ENCODE results near the gene HLA-G.

The HLA-G gene

DNA sequence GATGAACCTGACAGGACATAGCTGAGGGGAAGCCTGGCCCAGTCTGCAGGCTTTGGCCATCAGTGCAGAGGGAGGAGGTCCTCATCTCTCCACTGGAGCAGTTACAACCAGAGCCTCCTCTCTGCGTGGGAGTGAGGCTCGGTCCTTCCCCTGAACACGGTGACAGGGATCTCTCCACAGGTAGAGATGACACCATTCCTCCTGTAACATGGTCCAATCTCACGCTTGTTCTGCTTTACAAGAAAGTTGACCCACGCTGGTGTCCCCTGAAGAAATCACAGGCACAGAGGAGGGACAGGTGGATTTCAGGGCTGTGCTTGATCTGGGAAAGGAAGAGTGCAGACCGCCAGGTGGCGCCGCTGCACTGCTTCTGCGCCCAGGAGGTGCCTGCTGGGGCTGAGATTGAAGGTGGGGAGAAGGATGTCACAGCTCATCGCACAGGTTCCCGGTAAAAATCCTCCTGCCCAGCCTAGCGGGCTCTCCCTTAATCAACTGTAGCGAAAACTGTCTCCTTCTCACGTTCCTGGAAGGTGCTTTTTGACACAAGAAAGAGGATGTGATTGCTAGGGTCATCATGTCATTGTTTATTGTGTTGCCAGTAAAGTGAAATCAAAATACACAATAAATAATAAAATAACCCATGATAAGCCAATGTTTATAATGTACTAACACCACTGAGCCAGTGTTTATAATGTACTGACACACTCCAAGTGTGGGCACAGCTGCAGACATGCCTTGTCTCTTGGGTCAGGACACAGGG is 20.4 kb downstream of the HLA-G start:
- Histone ChIP-seq H3K9ac (no peak overlapping the region), H3K4me2 (ENCODE audit: low read length) (no peak overlapping the region), H3K9me3 (ENCODE audit: control insufficient read depth, low read length) (no peaks in the 10 kb centered on the region), H3K36me3 (ENCODE audit: control insufficient read depth, insufficient read depth, low read length) (no peaks in the 10 kb centered on the region), H3K4me3 (ENCODE audit: low read depth, low read length) (no peak overlapping the region), H3K27ac (no peak overlapping the region), H3K27me3 (ENCODE audit: control insufficient read depth, insufficient read depth, low read length) (no peaks in the 10 kb centered on the region), H2AFZ (no peak overlapping the region), H3K79me2 (no peaks in the 10 kb centered on the region), H3K4me1 (no peaks in the 10 kb centered on the region)
- TF ChIP-seq, protein P1, sequence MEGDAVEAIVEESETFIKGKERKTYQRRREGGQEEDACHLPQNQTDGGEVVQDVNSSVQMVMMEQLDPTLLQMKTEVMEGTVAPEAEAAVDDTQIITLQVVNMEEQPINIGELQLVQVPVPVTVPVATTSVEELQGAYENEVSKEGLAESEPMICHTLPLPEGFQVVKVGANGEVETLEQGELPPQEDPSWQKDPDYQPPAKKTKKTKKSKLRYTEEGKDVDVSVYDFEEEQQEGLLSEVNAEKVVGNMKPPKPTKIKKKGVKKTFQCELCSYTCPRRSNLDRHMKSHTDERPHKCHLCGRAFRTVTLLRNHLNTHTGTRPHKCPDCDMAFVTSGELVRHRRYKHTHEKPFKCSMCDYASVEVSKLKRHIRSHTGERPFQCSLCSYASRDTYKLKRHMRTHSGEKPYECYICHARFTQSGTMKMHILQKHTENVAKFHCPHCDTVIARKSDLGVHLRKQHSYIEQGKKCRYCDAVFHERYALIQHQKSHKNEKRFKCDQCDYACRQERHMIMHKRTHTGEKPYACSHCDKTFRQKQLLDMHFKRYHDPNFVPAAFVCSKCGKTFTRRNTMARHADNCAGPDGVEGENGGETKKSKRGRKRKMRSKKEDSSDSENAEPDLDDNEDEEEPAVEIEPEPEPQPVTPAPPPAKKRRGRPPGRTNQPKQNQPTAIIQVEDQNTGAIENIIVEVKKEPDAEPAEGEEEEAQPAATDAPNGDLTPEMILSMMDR (IDR thresholded peaks at IDR 0.05): peak; percentile 97

DNA sequence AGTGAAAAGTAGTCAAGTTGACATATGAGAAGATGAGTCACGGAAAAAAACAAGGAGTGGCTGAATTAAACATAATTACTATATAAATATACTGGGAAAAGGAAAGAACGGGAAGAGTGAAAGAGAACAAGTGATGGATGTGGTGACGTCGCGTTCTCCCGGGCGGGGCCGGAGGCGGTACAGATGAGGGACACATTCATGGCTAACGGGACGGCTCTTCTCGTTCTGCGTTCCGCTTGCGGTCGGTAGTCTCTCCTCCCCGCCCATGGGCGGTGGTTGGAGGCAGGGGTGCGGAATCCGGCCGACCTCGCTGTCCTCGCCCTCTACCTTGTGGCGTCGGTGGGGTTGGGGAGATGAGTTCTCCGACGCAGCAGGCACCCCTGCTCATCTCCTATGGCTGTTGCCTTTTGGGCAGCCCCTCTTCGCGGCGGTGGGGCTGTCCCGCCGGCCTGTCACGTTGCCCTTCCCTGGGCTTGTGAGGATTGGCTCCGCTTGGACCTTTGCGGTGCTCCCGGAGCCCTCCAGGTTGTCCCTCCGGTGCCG is 22.5 kb downstream of the HLA-G start:
- peak overlapping the region; percentile 41 for H2AFZ ChIP-seq
- peak overlapping the region; percentile 38 for H3K4me2 ChIP-seq (ENCODE audit: low read length)
- no peaks in the 10 kb centered on the region for H3K79me2 ChIP-seq
- no peaks in the 10 kb centered on the region for H3K4me1 ChIP-seq
- H3K4me3 ChIP-seq (ENCODE audit: low read depth, low read length): no peak overlapping the region
- H3K9ac ChIP-seq: no peak overlapping the region
- TF ChIP-seq, protein P1 (IDR thresholded peaks at IDR 0.05): no peak
- no peak overlapping the region for H3K27ac ChIP-seq
- H3K9me3 ChIP-seq (ENCODE audit: control insufficient read depth, low read length): no peaks in the 10 kb centered on the region
- H3K36me3 ChIP-seq (ENCODE audit: control insufficient read depth, insufficient read depth, low read length): no peaks in the 10 kb centered on the region
- no peaks in the 10 kb centered on the region for H3K27me3 ChIP-seq (ENCODE audit: control insufficient read depth, insufficient read depth, low read length)

DNA sequence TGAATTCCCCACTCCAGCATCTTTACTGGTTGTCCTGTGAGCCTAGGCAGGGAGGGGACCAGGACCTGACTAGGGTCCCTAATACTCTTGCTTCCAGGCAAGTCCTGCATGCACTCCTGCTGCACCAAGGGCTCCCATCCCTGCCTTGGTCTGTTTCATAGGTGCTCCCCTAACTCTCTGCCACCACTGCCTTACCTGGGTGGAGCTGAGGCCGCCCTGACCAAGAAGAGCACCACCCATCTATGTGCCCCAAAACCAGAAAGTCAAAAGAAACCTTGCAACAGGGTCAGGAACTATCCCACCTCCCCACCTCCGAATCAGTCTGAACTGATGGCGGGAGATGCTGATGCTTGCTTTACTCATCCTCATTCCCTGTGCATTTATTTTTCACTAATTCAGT is 23.6 kb downstream of the HLA-G start:
- no peaks in the 10 kb centered on the region for H3K36me3 ChIP-seq (ENCODE audit: control insufficient read depth, insufficient read depth, low read length)
- TF ChIP-seq, protein P1 (IDR thresholded peaks at IDR 0.05): no peak
- H3K27me3 ChIP-seq (ENCODE audit: control insufficient read depth, insufficient read depth, low read length): no peaks in the 10 kb centered on the region
- no peak overlapping the region for H3K9ac ChIP-seq
- H2AFZ ChIP-seq: no peak overlapping the region
- no peak overlapping the region for H3K4me2 ChIP-seq (ENCODE audit: low read length)
- H3K79me2 ChIP-seq: no peaks in the 10 kb centered on the region
- no peaks in the 10 kb centered on the region for H3K4me1 ChIP-seq
- H3K9me3 ChIP-seq (ENCODE audit: control insufficient read depth, low read length): no peaks in the 10 kb centered on the region
- H3K4me3 ChIP-seq (ENCODE audit: low read depth, low read length): no peak overlapping the region
- no peak overlapping the region for H3K27ac ChIP-seq

DNA sequence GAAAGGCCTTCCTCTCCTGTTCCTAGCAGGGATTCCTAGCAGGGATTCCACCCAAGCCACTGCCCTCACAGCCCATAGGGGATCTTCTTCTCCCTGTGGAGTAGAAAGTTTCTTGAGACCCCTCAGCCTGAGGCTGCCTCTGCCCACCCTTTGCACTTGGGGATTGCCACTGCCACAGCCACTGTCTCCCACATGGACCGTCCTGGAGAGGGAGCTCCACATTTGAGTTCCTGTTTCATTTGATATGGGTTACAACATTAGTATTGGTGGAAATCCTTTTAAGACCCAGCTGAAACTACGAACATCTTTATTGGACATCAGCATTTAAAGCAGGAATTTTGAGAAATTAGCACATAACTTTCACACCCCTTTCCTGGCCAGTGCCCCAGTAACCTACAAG is 25.6 kb downstream of the HLA-G start:
- Histone ChIP-seq H3K4me2 (ENCODE audit: low read length) (no peak overlapping the region), H3K79me2 (no peaks in the 10 kb centered on the region), H3K36me3 (ENCODE audit: control insufficient read depth, insufficient read depth, low read length) (no peaks in the 10 kb centered on the region), H3K4me1 (no peaks in the 10 kb centered on the region), H3K27ac (no peak overlapping the region), H2AFZ (no peak overlapping the region), H3K27me3 (ENCODE audit: control insufficient read depth, insufficient read depth, low read length) (no peaks in the 10 kb centered on the region), H3K4me3 (ENCODE audit: low read depth, low read length) (no peak overlapping the region), H3K9me3 (ENCODE audit: control insufficient read depth, low read length) (no peaks in the 10 kb centered on the region), H3K9ac (no peak overlapping the region)
- TF ChIP-seq, protein P1 (IDR thresholded peaks at IDR 0.05): no peak

DNA sequence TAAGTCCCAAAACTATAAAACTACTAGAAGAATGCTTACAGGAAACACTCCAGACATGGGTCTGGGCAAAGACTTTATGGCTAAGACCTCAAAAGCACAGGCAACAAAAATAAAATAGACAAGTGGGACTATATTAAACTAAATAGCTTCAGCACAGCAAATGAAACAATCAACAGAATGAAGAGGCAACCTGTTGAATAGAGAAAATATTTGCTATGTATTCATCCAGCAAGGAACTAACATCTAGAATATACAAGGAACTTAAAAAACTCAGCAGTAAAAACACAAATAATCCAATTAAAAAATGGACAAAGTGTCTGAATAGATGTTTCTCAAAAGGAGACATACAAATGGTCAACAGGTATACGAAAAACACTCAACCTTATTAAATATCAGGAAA is 30.4 kb downstream of the HLA-G start:
- Histone ChIP-seq H3K9me3 (ENCODE audit: control insufficient read depth, low read length) (no peaks in the 10 kb centered on the region), H3K4me1 (no peaks in the 10 kb centered on the region), H3K9ac (no peak overlapping the region), H3K79me2 (no peaks in the 10 kb centered on the region), H3K36me3 (ENCODE audit: control insufficient read depth, insufficient read depth, low read length) (no peaks in the 10 kb centered on the region), H3K27ac (no peak overlapping the region), H3K4me3 (ENCODE audit: low read depth, low read length) (no peak overlapping the region), H2AFZ (no peak overlapping the region), H3K27me3 (ENCODE audit: control insufficient read depth, insufficient read depth, low read length) (no peaks in the 10 kb centered on the region), H3K4me2 (ENCODE audit: low read length) (no peak overlapping the region)
- TF ChIP-seq, protein P1 (IDR thresholded peaks at IDR 0.05): no peak

All from parathyroid adenoma (tissue), 2 donors.